HG03520 (cell line): Measurements from ENCODE around the gene HGD.
"Not testable (repeated sequence)": the region's sequence is repeated elsewhere in the genome, so short reads cannot be mapped to it uniquely, and the experiment has no call there.

ENCODE experiments used
- ATAC-seq: cut with Tn5 transposase; IDR thresholded peaks from one replicate; pipeline ENCODE4 v1.9.1; 2021; ENCODE audit warnings: mild to moderate bottlenecking, moderate library complexity; ENCODE audit not compliant: unreplicated experiment

Gene HGD

GRCh38 chr3:120680193-120680894, 1.7 kb downstream of the HGD start:
- ATAC-seq, result no peak

- ATAC-seq, result peak; percentile 43
Observed at GRCh38 chr3:120678984-120679383, 3.1 kb downstream of the HGD start.

GRCh38 chr3:120678331-120678947, 3.6 kb downstream of the HGD start:
- peak; percentile 74 for ATAC-seq

- not testable (repeated sequence) for ATAC-seq
Observed at GRCh38 chr3:120677193-120677592, 4.8 kb downstream of the HGD start.

GRCh38 chr3:120673116-120673515, 8.9 kb downstream of the HGD start:
- no peak for ATAC-seq

GRCh38 chr3:120670576-120670975, 11.5 kb downstream of the HGD start:
- ATAC-seq, result no peak

GRCh38 chr3:120664926-120665325, 17.1 kb downstream of the HGD start:
- ATAC-seq, result no peak

- ATAC-seq, result no peak
Observed at GRCh38 chr3:120661945-120662344, 20.1 kb downstream of the HGD start.

GRCh38 chr3:120661106-120661905, 20.7 kb downstream of the HGD start:
- no peak for ATAC-seq

- ATAC-seq, result no peak
Observed at GRCh38 chr3:120659834-120660233, 22.2 kb downstream of the HGD start.

GRCh38 chr3:120659285-120659684, 22.8 kb downstream of the HGD start:
- ATAC-seq, result no peak

- ATAC-seq, result no peak
Observed at GRCh38 chr3:120652896-120653545, 29.0 kb downstream of the HGD start.

GRCh38 chr3:120652281-120652680, 29.8 kb downstream of the HGD start:
- no peak for ATAC-seq

GRCh38 chr3:120650311-120650710, 31.7 kb downstream of the HGD start:
- ATAC-seq, result no peak

- peak; percentile 61 for ATAC-seq
Observed at GRCh38 chr3:120649830-120650233, 32.2 kb downstream of the HGD start.

- ATAC-seq, result no peak
Observed at GRCh38 chr3:120648290-120648689, 33.7 kb downstream of the HGD start.

- ATAC-seq, result no peak
Observed at GRCh38 chr3:120646771-120647432, 35.1 kb downstream of the HGD start.

- ATAC-seq, result no peak
Observed at GRCh38 chr3:120645083-120645845, 36.8 kb downstream of the HGD start.

GRCh38 chr3:120642368-120642948, 39.6 kb downstream of the HGD start:
- no peak for ATAC-seq
